WTC11 (cell line): Measurements from ENCODE around the gene SEH1L. TPM values are rescaled to one million over a fixed set of nuclear protein-coding genes. Genes with fewer than 3 reads are reported as not detected.

Experiments
- ATAC-seq: fragments of 200-7000 bp; cut with Tn5 transposase; 2 replicates; pipeline ENCODE4 v1.10.0; 2021; ENCODE audit warnings: mild to moderate bottlenecking, moderate library complexity
- CTCF ChIA-PET: fragments of 300-600 bp; sonication (Branson Sonifier 250); formaldehyde crosslinking; loops from one replicate; lab custom pipeline; 2021; ENCODE audit warnings: antibody characterized with exemption; lab: Charles Lee
- POLR2A ChIA-PET: fragments of 350-600 bp; sonication (Branson Sonifier 250); formaldehyde crosslinking; loops from one replicate; lab custom pipeline; 2021; ENCODE audit warnings: antibody characterized with exemption; lab: Charles Lee
- DNase-seq: peaks from one replicate; pipeline ENCODE4 v3.0.0; 2021; ENCODE audit warnings: low spot score
- H3K27ac Mint-ChIP-seq: 2 replicates; pipeline ENCODE4 v1.8.0; 2021; ENCODE audit warnings: mixed read lengths
- H3K27me3 Mint-ChIP-seq: 2 replicates; pipeline ENCODE4 v1.8.0; 2021; ENCODE audit warnings: low read depth, mild to moderate bottlenecking, moderate library complexity, mixed read lengths
- H3K36me3 Mint-ChIP-seq: 2 replicates; pipeline ENCODE4 v1.8.0; 2021; ENCODE audit warnings: mixed read lengths
- H3K4me1 Mint-ChIP-seq: 2 replicates; pipeline ENCODE4 v1.8.0; 2022; ENCODE audit warnings: mixed read lengths
- H3K4me3 Mint-ChIP-seq: 2 replicates; pipeline ENCODE4 v1.8.0; 2021; ENCODE audit warnings: mild to moderate bottlenecking, moderate library complexity, mixed read lengths
- H3K9me3 Mint-ChIP-seq: 2 replicates; pipeline ENCODE4 v1.8.0; 2021; ENCODE audit warnings: mixed read lengths
- ARID4B ChIP-seq: sonication (generic); formaldehyde crosslinking; IDR thresholded peaks from 2 replicates; pipeline ENCODE4 v1.8.0; 2023; ENCODE audit warnings: missing genetic modification reagents, mild to moderate bottlenecking, borderline replicate concordance
- CREB1 ChIP-seq: sonication (generic); formaldehyde crosslinking; IDR thresholded peaks from 2 replicates; pipeline ENCODE4 v1.8.0; 2023; ENCODE audit warnings: mild to moderate bottlenecking, missing genetic modification reagents
- EMX1 ChIP-seq: fragments of 250-450 bp; sonication (Bioruptor Pico); IDR thresholded peaks from 2 replicates; pipeline ENCODE4 v1.8.0; 2021; ENCODE audit warnings: mild to moderate bottlenecking
- GABPB1 ChIP-seq: sonication (generic); formaldehyde crosslinking; IDR thresholded peaks from 2 replicates; pipeline ENCODE4 v1.8.1; 2023; ENCODE audit warnings: mild to moderate bottlenecking, missing genetic modification reagents
- HMGXB4 ChIP-seq: sonication (generic); formaldehyde crosslinking; IDR thresholded peaks from 2 replicates; pipeline ENCODE4 v1.8.1; 2023; ENCODE audit warnings: mild to moderate bottlenecking, moderate library complexity, missing genetic modification reagents
- JUN ChIP-seq: sonication (generic); formaldehyde crosslinking; IDR thresholded peaks from 2 replicates; pipeline ENCODE4 v1.8.0; 2023; ENCODE audit warnings: mild to moderate bottlenecking, missing genetic modification reagents
- KAT7 ChIP-seq: sonication (generic); formaldehyde crosslinking; IDR thresholded peaks from 2 replicates; pipeline ENCODE4 v1.8.1; 2023; ENCODE audit warnings: missing genetic modification reagents, mild to moderate bottlenecking, borderline replicate concordance
- MXD4 ChIP-seq: fragments of 250-450 bp; sonication (Bioruptor Pico); IDR thresholded peaks from 2 replicates; pipeline ENCODE4 v1.8.0; 2021; ENCODE audit warnings: mild to moderate bottlenecking, moderate library complexity, borderline replicate concordance
- PRDM15 ChIP-seq: sonication (generic); formaldehyde crosslinking; IDR thresholded peaks from 2 replicates; pipeline ENCODE4 v1.8.0; 2022; ENCODE audit warnings: missing genetic modification reagents
- ZNF416 ChIP-seq: fragments of 250-450 bp; sonication (Bioruptor Pico); IDR thresholded peaks from 2 replicates; pipeline ENCODE4 v1.9.0; 2021; ENCODE audit warnings: mild to moderate bottlenecking, inconsistent platforms
- ZNF425 ChIP-seq: fragments of 250-450 bp; sonication (Bioruptor Pico); conservative IDR thresholded peaks from 2 replicates; pipeline ENCODE4 v1.9.0; 2021; ENCODE audit warnings: mild to moderate bottlenecking
- ZNF671 ChIP-seq: fragments of 250-450 bp; sonication (Bioruptor Pico); IDR thresholded peaks from 2 replicates; pipeline ENCODE4 v1.8.0; 2021; ENCODE audit warnings: mild to moderate bottlenecking
- total RNA-seq: library from RNA; stranded (reverse); gene quantifications from 3 replicates; pipeline ENCODE4 v1.2.3, GENCODE V29; 2021
- TF ChIP-seq, protein P1 (sequence below): sonication (generic); formaldehyde crosslinking; IDR thresholded peaks from 2 replicates; pipeline ENCODE4 v1.8.1; 2022; ENCODE audit warnings: low read depth, missing genetic modification reagents, borderline replicate concordance
- TF ChIP-seq, protein P2 (sequence below): sonication (generic); formaldehyde crosslinking; IDR thresholded peaks from 2 replicates; pipeline ENCODE4 v1.8.1; 2022; ENCODE audit warnings: low read depth, mild to moderate bottlenecking, moderate library complexity, missing genetic modification reagents, borderline replicate concordance
- TF ChIP-seq, protein P3 (sequence below): sonication (generic); formaldehyde crosslinking; IDR thresholded peaks from 2 replicates; pipeline ENCODE4 v1.8.0; 2022; ENCODE audit warnings: mild to moderate bottlenecking, missing genetic modification reagents
- TF ChIP-seq, protein P4 (sequence below): fragments of 250-450 bp; sonication (Bioruptor Pico); IDR thresholded peaks from 2 replicates; pipeline ENCODE4 v1.8.0; 2021; ENCODE audit warnings: mild to moderate bottlenecking

SEH1L gene
- total RNA-seq, 1 experiment from 2014 or later: 75.5 TPM

- TF ChIP-seq, protein P1, sequence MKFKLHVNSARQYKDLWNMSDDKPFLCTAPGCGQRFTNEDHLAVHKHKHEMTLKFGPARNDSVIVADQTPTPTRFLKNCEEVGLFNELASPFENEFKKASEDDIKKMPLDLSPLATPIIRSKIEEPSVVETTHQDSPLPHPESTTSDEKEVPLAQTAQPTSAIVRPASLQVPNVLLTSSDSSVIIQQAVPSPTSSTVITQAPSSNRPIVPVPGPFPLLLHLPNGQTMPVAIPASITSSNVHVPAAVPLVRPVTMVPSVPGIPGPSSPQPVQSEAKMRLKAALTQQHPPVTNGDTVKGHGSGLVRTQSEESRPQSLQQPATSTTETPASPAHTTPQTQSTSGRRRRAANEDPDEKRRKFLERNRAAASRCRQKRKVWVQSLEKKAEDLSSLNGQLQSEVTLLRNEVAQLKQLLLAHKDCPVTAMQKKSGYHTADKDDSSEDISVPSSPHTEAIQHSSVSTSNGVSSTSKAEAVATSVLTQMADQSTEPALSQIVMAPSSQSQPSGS (CRISPR knock-in tag): no peak
Measured at GRCh38 chr18:12904012-12904516, 43.7 kb upstream of the SEH1L start (continued).

GRCh38 chr18:12906119-12906518 is 41.7 kb upstream of the SEH1L start:
- ATAC-seq (no peak), DNase-seq (no peak)
- peaks cover 22% of the 10 kb centered on the region for H3K27me3 Mint-ChIP-seq
- H3K9me3 Mint-ChIP-seq: no peaks in the 10 kb centered on the region
- ChIA-PET POLR2A (no interaction called here), CTCF (no interaction called here)
- H3K27ac Mint-ChIP-seq: no peak overlapping the region
- H3K4me1 Mint-ChIP-seq: no peaks in the 10 kb centered on the region; the same call in 1 of the 2 replicates
- no peak overlapping the region for H3K4me3 Mint-ChIP-seq
- TF ChIP-seq KAT7 (no peak), JUN (no peak), GABPB1 (CRISPR knock-in tag) (no peak), EMX1 (CRISPR knock-in tag) (no peak), ZNF425 (CRISPR knock-in tag) (no peak), ZNF416 (CRISPR knock-in tag) (no peak), ZNF671 (CRISPR knock-in tag) (no peak), HMGXB4 (CRISPR knock-in tag) (no peak), ARID4B (CRISPR knock-in tag) (no peak), PRDM15 (CRISPR knock-in tag) (no peak), CREB1 (no peak), MXD4 (CRISPR knock-in tag) (no peak)
- TF ChIP-seq, protein P2, sequence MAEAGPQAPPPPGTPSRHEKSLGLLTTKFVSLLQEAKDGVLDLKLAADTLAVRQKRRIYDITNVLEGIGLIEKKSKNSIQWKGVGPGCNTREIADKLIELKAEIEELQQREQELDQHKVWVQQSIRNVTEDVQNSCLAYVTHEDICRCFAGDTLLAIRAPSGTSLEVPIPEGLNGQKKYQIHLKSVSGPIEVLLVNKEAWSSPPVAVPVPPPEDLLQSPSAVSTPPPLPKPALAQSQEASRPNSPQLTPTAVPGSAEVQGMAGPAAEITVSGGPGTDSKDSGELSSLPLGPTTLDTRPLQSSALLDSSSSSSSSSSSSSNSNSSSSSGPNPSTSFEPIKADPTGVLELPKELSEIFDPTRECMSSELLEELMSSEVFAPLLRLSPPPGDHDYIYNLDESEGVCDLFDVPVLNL (CRISPR knock-in tag): no peak
- TF ChIP-seq, protein P3, sequence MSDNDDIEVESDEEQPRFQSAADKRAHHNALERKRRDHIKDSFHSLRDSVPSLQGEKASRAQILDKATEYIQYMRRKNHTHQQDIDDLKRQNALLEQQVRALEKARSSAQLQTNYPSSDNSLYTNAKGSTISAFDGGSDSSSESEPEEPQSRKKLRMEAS (CRISPR knock-in tag): no peak
- TF ChIP-seq, protein P4, sequence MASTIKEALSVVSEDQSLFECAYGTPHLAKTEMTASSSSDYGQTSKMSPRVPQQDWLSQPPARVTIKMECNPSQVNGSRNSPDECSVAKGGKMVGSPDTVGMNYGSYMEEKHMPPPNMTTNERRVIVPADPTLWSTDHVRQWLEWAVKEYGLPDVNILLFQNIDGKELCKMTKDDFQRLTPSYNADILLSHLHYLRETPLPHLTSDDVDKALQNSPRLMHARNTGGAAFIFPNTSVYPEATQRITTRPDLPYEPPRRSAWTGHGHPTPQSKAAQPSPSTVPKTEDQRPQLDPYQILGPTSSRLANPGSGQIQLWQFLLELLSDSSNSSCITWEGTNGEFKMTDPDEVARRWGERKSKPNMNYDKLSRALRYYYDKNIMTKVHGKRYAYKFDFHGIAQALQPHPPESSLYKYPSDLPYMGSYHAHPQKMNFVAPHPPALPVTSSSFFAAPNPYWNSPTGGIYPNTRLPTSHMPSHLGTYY (CRISPR knock-in tag): no peak
- H3K36me3 Mint-ChIP-seq: no peaks in the 10 kb centered on the region
